NCI-H1105 (cell line): ENCODE measurements around the gene ZCCHC14.
"Not testable (repeated sequence)": the region's sequence is repeated elsewhere in the genome, so short reads cannot be mapped to it uniquely, and the experiment has no call there.

Source experiments
- DNase-seq: peaks from one replicate; lab custom pipeline; 2025; lab: John Stamatoyannopoulos, UW

Gene ZCCHC14

GRCh38 chr16:87477209-87477981 lies 15.4 kb downstream of the ZCCHC14 start:
- DNase-seq, result not testable (repeated sequence)

GRCh38 chr16:87474566-87474996 lies 18.2 kb downstream of the ZCCHC14 start:
- no peak for DNase-seq

GRCh38 chr16:87474017-87474416 lies 18.8 kb downstream of the ZCCHC14 start:
- no peak for DNase-seq

GRCh38 chr16:87472935-87473334 lies 19.9 kb downstream of the ZCCHC14 start:
- DNase-seq, result no peak

- no peak for DNase-seq
These were observed 20.6 kb downstream of the ZCCHC14 start for GRCh38 chr16:87472142-87472778.

- DNase-seq, result no peak
These were observed 21.3 kb downstream of the ZCCHC14 start for GRCh38 chr16:87471278-87472141.

- no peak for DNase-seq
These were observed 22.5 kb downstream of the ZCCHC14 start for GRCh38 chr16:87470332-87470731.

GRCh38 chr16:87469169-87469568 lies 23.7 kb downstream of the ZCCHC14 start:
- no peak for DNase-seq

- no peak for DNase-seq
These were observed 24.3 kb downstream of the ZCCHC14 start for GRCh38 chr16:87468550-87468949.

GRCh38 chr16:87466975-87467501 lies 25.8 kb downstream of the ZCCHC14 start:
- no peak for DNase-seq

- no peak for DNase-seq
These were observed 26.9 kb downstream of the ZCCHC14 start for GRCh38 chr16:87465879-87466278.

GRCh38 chr16:87465306-87465705 lies 27.5 kb downstream of the ZCCHC14 start:
- DNase-seq, result no peak

- no peak for DNase-seq
These were observed 28.0 kb downstream of the ZCCHC14 start for GRCh38 chr16:87464691-87465300.

- no peak for DNase-seq
These were observed 28.8 kb downstream of the ZCCHC14 start for GRCh38 chr16:87463722-87464690.

- peak; percentile 84 for DNase-seq
These were observed 31.3 kb downstream of the ZCCHC14 start for GRCh38 chr16:87461466-87461991.

GRCh38 chr16:87460936-87461335 lies 31.9 kb downstream of the ZCCHC14 start:
- DNase-seq, result no peak

- DNase-seq, result no peak
These were observed 33.0 kb downstream of the ZCCHC14 start for GRCh38 chr16:87459833-87460232.

GRCh38 chr16:87459027-87459426 lies 33.8 kb downstream of the ZCCHC14 start:
- no peak for DNase-seq

GRCh38 chr16:87458424-87458915 lies 34.4 kb downstream of the ZCCHC14 start:
- no peak for DNase-seq

- no peak for DNase-seq
These were observed 35.0 kb downstream of the ZCCHC14 start for GRCh38 chr16:87457709-87458423.
